Spleen (tissue), 11 donors: ENCODE results near the gene CEACAM1. TPM values are rescaled to one million over a fixed set of nuclear protein-coding genes. Genes with fewer than 3 reads are reported as not detected.
A peak's percentile ranks its signal among the peaks of the same experiment; 100 is the strongest.
"Not testable (repeated sequence)": the region's sequence is repeated elsewhere in the genome, so short reads cannot be mapped to it uniquely, and the experiment has no call there.

Experiments used
- DNase-seq: peaks from one replicate; pipeline ENCODE4 v3.0.0-alpha.2; 2020
- H3K27ac ChIP-seq, 8 donors: fragments of 200-600 bp; sonication (generic) in 7 of 8; 1 replicate in 4 of 8; 2 replicates in 4 of 8; pipeline versions ENCODE4 v1.5.0 to v1.8.0; 2016 to 2021; ENCODE audit warnings: inconsistent platforms in 4 of 8, mild to moderate bottlenecking in 4 of 8, moderate library complexity in 1 of 8
- H3K27me3 ChIP-seq, 7 donors: fragments of 200-600 bp; sonication (generic) in 6 of 7; replicated peaks in 1 of 7; 1 replicate in 4 of 7; 2 replicates in 3 of 7; pipeline versions ENCODE4 v1.5.0 to v1.8.0; 2016 to 2021; ENCODE audit warnings: inconsistent platforms in 3 of 7, mild to moderate bottlenecking in 1 of 7
- H3K36me3 ChIP-seq, 6 donors: fragments of 200-600 bp; sonication (generic) in 5 of 6; 1 replicate in 4 of 6; 2 replicates in 2 of 6; pipeline versions ENCODE4 v1.5.0 to v1.8.0; 2016 to 2021; ENCODE audit warnings: inconsistent platforms in 2 of 6
- H3K4me1 ChIP-seq, 6 donors: fragments of 200-600 bp; sonication (generic) in 5 of 6; 1 replicate in 3 of 6; 2 replicates in 3 of 6; pipeline versions ENCODE4 v1.5.0 to v1.8.0; 2016 to 2021; ENCODE audit warnings: inconsistent platforms in 3 of 6
- H3K4me3 ChIP-seq, 8 donors: fragments of 200-600 bp; sonication (generic) in 7 of 8; 1 replicate in 4 of 8; 2 replicates in 4 of 8; pipeline versions ENCODE4 v1.5.0 to v1.8.0; 2016 to 2021; ENCODE audit warnings: inconsistent platforms in 4 of 8, mild to moderate bottlenecking in 4 of 8, moderate library complexity in 2 of 8
- H3K9me3 ChIP-seq, 8 donors: fragments of 200-600 bp; sonication (generic) in 7 of 8; 1 replicate in 4 of 8; 2 replicates in 4 of 8; pipeline versions ENCODE4 v1.5.0 to v1.8.0; 2016 to 2021; ENCODE audit warnings: inconsistent platforms in 4 of 8
- POLR2A ChIP-seq, 3 donors: fragments of 450-650 bp; IDR thresholded peaks; one replicate each; pipeline ENCODE4 v1.5.1; 2017; ENCODE audit warnings: antibody characterized with exemption in 3 of 3, mild to moderate bottlenecking in 1 of 3
- POLR2AphosphoS5 ChIP-seq, 3 donors: sonication (generic); formaldehyde crosslinking; IDR thresholded peaks; one replicate each; pipeline ENCODE4 v1.5.1; 2017; ENCODE audit warnings: antibody characterized with exemption in 3 of 3
- WGBS, 5 donors: extraction: QIAGEN DNeasy Blood & Tissue Kit in 3 of 5; methylation state at CpG; one replicate each; pipeline versions ENCODE4 v1.1.5 to v1.1.7; 2013 to 2018; 5-methylcytosine and 5-hydroxymethylcytosine counted together
- intact Hi-C: fragments of 100-400 bp; cut with DNase I; formaldehyde crosslinking; loops from one replicate; pipeline ENCODE4 v1.15.0; 2023; ENCODE audit warnings: low total_unique reads
- polyA plus RNA-seq, 3 donors: library from polyadenylated mRNA; stranded (reverse); fragments of 200-250 nt; gene quantifications; one replicate each; pipeline ENCODE4 v1.2.1, GENCODE V29; 2013
- total RNA-seq, 7 donors: library from RNA; depleted of rRNA in 3 of 7; stranded (reverse); fragments of >200 nt in 3 of 7; fragmentation: NEBNext Ultra II Directional in 4 of 7; extraction: Animal tissue kit (Norgen Biotek cat#: 25700) in 4 of 7; gene quantifications; one replicate each; pipeline versions ENCODE4 v1.1.0 to v1.2.1, GENCODE V29; 2016 to 2021
- TF ChIP-seq, protein P1 (sequence below), 11 experiments: fragments of 200-600 bp in 7 of 11; fragments of 450-650 bp in 4 of 11; sonication (generic) in 4 of 11; IDR thresholded peaks in 8 of 11; conservative IDR thresholded peaks in 3 of 11; 1 replicate in 7 of 11; 2 replicates in 4 of 11; pipeline versions ENCODE4 v1.4.0 to v1.8.0; 2016 to 2021; ENCODE audit warnings: antibody characterized with exemption in 11 of 11, inconsistent platforms in 4 of 11, mild to moderate bottlenecking in 1 of 11
- donor health status: healthy with polysubstance abuse.
- donor health status: DM: no; HTN: no; CAD: no; lungs with moderate emphysema.
- donor health status: DM: no; HTN: no; CAD: no.
- donor health status: Bipolar disorder and iron deficiency.
- donor health status: healthy.
- donor health status: DM: no; HTN: no; CAD: no.
- donor health status: DM: yes; HTN: yes; CAD: no.

Gene CEACAM1
- total and polyA plus RNA-seq, 10 donors = 1.5 to 33.5 (median 16.7) TPM

GRCh38 chr19:42553292-42554045 is 25.2 kb upstream of the CEACAM1 start:
- intact Hi-C loops = no loop called here
- TF ChIP-seq, protein P1, sequence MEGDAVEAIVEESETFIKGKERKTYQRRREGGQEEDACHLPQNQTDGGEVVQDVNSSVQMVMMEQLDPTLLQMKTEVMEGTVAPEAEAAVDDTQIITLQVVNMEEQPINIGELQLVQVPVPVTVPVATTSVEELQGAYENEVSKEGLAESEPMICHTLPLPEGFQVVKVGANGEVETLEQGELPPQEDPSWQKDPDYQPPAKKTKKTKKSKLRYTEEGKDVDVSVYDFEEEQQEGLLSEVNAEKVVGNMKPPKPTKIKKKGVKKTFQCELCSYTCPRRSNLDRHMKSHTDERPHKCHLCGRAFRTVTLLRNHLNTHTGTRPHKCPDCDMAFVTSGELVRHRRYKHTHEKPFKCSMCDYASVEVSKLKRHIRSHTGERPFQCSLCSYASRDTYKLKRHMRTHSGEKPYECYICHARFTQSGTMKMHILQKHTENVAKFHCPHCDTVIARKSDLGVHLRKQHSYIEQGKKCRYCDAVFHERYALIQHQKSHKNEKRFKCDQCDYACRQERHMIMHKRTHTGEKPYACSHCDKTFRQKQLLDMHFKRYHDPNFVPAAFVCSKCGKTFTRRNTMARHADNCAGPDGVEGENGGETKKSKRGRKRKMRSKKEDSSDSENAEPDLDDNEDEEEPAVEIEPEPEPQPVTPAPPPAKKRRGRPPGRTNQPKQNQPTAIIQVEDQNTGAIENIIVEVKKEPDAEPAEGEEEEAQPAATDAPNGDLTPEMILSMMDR (IDR thresholded peaks at IDR 0.05 in 8 of 11, conservative IDR thresholded peaks at IDR 0.05 in 3 of 11) = no peak
- no peak for TF ChIP-seq POLR2AphosphoS5 (IDR thresholded peaks at IDR 0.05)
- TF ChIP-seq POLR2A (IDR thresholded peaks at IDR 0.05) = no peak
- peak overlapping the region in 6 of 8 donors; percentile 29 to 73 (median 57) for H3K27ac ChIP-seq
- H3K36me3 ChIP-seq = no peaks in the 10 kb centered on the region
- H3K4me1 ChIP-seq = peaks cover 0 to 47% (median 30%) of the 10 kb centered on the region in 6 donors
- H3K27me3 ChIP-seq = peaks cover 0 to 16% (median 0%) of the 10 kb centered on the region in 7 donors
- no peak overlapping the region for H3K4me3 ChIP-seq
- 46 to 59% (median 56%) methylated on average over 7 to 8 of the region's 8 CpGs for WGBS, 5 donors
- peak; percentile 75 for DNase-seq
- H3K9me3 ChIP-seq = peaks cover 0 to 18% (median 9%) of the 10 kb centered on the region in 8 donors

GRCh38 chr19:42552086-42553065 is 24.1 kb upstream of the CEACAM1 start:
- H3K36me3 ChIP-seq = no peaks in the 10 kb centered on the region
- peaks cover 0 to 19% (median 0%) of the 10 kb centered on the region in 7 donors for H3K27me3 ChIP-seq
- H3K27ac ChIP-seq = no peak overlapping the region
- H3K4me3 ChIP-seq = no peak overlapping the region
- H3K4me1 ChIP-seq = peaks cover 0 to 47% (median 30%) of the 10 kb centered on the region in 6 donors
- TF ChIP-seq POLR2AphosphoS5 (IDR thresholded peaks at IDR 0.05) (no peak), POLR2A (IDR thresholded peaks at IDR 0.05) (no peak)
- TF ChIP-seq, protein P1 (IDR thresholded peaks at IDR 0.05 in 8 of 11, conservative IDR thresholded peaks at IDR 0.05 in 3 of 11) = no peak
- 78 to 89% (median 84%) methylated on average over 6 to 8 of the region's 8 CpGs for WGBS, 5 donors
- H3K9me3 ChIP-seq = peaks cover 0 to 18% (median 9%) of the 10 kb centered on the region in 8 donors
- intact Hi-C loops = no loop called here
- no peak for DNase-seq

GRCh38 chr19:42550521-42550920 is 22.2 kb upstream of the CEACAM1 start:
- DNase-seq, intact Hi-C loops, H3K4me3 ChIP-seq, H3K27ac ChIP-seq, H3K36me3 ChIP-seq: not testable (repeated sequence)
- Histone ChIP-seq H3K27me3 (peaks cover 0 to 25% (median 0%) of the 10 kb centered on the region in 7 donors), H3K9me3 (peaks cover 0 to 18% (median 9%) of the 10 kb centered on the region in 8 donors), H3K4me1 (peaks cover 0 to 35% (median 20%) of the 10 kb centered on the region in 6 donors)
- 89 to 97% (median 93%) methylated on average over 4 to 6 of the region's 6 CpGs for WGBS, 5 donors

GRCh38 chr19:42549067-42549466 is 20.8 kb upstream of the CEACAM1 start:
- 59 to 100% (median 95%) methylated on average over 1 of the region's 1 CpG for whole genome bisulfite sequencing, 5 donors
- H3K27me3 ChIP-seq = peaks cover 0 to 20% (median 0%) of the 10 kb centered on the region in 7 donors
- H3K4me3 ChIP-seq, H3K27ac ChIP-seq, H3K36me3 ChIP-seq, intact Hi-C loops, DNase-seq: not testable (repeated sequence)
- peaks cover 0 to 18% (median 9%) of the 10 kb centered on the region in 8 donors for H3K9me3 ChIP-seq
- peaks cover 0 to 20% (median 11%) of the 10 kb centered on the region in 6 donors for H3K4me1 ChIP-seq
